Right ventricle myocardium superior (tissue), 1 donor: ENCODE results near the gene GSTO1. TPM values are rescaled to one million over a fixed set of nuclear protein-coding genes. Genes with fewer than 3 reads are reported as not detected.

ENCODE experiments used
- ATAC-seq: fragments of 200-7000 bp; cut with Tn5 transposase; one replicate; pipeline ENCODE4 v1.9.1; 2020; ENCODE audit warnings: mild to moderate bottlenecking; ENCODE audit not compliant: poor library complexity
- DNase-seq: peaks from one replicate; pipeline ENCODE4 v3.0.0-alpha.2; 2020
- intact Hi-C: fragments of 100-400 bp; cut with DNase I; formaldehyde crosslinking; loops from one replicate; pipeline ENCODE4 v1.11.2; 2022
- total RNA-seq: library from RNA; stranded (reverse); fragmentation: NEBNext Ultra II Directional; extraction: Animal tissue kit (Norgen Biotek cat#: 25700); gene quantifications from one replicate; pipeline ENCODE4 v1.2.1, GENCODE V29; 2021
- donor health status: DM: no; HTN: yes; CAD: no; lungs with severe emphysema.

Gene GSTO1
- total RNA-seq, 1 donor from 2014 or later = 173 TPM

GRCh38 chr10:104297697-104298660 lies 43.3 kb downstream of the GSTO1 start:
- DNase-seq (no peak), ATAC-seq (no peak)
- intact Hi-C loops = no loop called here

DNA sequence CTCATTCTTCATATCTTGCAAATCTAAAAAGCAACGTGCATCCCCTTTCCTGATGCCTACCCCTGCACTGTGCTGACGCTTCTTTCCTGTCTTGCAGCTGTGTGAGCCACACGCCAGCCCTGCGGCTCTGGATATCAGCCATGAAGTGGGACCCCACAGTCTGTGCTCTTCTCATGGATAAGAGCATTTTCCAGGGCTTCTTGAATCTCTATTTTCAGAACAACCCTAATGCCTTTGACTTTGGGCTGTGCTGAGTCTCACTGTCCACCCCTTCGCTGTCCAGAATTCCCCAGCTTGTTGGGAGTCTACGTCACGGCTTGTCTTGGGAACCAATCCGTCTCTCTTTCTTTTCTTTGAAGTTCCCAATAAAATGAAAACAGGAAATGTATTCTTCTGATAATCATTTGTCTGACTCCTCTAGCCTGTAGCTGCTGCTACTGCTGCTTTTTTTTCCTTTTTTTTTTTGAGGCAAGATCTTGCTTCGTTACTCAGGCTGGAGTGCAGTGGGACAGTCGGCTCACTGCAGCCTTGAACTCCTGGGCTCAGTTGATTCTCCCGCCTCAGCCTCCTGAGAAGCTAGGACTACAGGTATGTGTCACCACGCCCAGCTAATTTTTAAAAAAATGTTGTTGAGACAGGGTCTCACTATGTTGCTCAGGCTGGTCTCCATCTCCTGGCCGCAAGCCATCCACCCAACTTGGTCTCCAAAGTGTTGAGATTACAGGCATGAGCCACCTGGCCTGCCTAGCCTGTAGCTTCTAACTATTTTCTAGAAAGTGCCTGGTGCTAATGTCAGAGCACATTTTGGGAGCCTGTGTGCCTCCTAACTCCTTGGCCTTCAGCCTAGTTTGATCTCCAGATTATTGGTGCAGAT lies 44.6 kb downstream of the GSTO1 start:
- DNase-seq (no peak), ATAC-seq (no peak)
- intact Hi-C loops = no loop called here

DNA sequence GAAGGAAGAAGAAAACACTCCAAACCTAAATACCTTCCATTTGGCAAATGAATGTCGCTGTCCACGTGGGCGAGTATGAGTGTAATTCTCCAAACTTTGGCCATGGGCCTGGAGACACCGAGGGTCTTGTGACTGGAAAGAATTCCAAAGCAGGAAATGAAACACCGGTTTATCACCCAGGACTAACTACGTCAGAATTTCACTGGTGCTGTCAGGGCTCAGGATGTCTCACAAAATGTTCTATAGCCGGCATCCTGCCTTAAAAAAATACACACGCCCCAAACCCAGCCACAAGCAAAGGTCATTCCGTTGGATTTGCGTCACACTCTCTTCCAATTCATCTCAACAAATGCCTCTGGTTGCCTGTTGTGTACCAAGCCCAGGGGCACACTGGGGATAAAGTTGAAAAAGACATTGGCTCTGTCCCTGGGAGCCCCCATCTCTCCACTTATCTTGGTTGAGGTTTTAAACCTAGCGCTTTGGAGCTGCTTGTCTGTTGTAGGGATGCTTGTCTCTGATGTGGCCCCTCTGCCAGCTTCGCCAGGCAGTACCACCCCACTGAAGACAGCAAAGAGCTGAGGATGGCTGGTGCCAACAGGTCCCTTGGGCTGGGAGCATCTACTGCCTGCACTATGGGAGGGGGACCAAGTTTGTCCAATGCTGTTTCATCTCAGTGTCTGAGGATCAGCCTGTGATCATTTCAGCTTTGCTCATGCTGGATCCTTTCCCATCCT lies 45.5 kb downstream of the GSTO1 start:
- ATAC-seq = peak; percentile 45
- intact Hi-C loops = loop anchor here (5.0 kb wide), 1 partner anchor 37 kb away; the partner anchor contains the start of gene ITPRIP
- DNase-seq = no peak

- ATAC-seq = peak; percentile 79
- intact Hi-C loops = loop anchor here (5.0 kb wide), 1 partner anchor 36 kb away; the partner anchor contains the start of gene ITPRIP
Observed at GRCh38 chr10:104300736-104301292, 46.1 kb downstream of the GSTO1 start.

DNA sequence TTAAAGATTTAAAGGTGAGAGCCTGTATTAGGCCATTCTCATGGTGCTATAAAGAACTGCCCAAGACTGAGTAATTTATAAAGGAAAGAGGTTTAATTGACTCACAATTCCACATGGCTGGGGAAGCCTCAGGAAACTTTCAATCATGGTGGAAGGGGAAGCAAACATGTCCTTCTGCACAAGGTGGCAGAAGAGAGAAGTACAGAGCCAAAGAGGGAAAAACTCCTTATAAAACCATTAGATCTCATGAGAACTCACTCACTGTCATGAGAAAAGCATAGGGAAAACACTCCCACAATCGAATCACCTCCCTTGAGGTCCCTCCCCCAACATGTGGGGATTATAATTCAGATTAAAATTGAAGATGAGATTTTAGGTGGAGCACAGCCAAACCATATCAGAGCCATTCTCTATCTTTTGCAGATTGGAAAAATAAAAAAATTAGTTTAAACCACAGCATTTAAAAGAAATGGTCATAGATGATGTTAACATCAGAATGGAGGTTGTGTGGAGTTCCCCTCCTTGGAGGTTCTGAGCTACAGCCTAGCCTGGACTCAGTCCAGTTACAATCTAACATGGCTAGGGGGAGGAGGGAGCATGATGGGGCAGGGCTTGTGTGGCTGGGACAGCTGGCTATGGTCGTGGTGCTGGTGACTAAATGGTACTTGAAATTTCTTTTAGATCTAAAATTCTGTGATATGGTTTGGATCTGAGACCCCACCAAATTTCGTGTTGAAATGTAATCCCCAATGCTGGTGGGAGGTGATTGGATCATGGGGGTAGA lies 47.4 kb downstream of the GSTO1 start:
- no peak for ATAC-seq
- DNase-seq = no peak
- intact Hi-C loops = loop anchor here (5.0 kb wide), 1 partner anchor 35 kb away; the partner anchor contains the start of gene ITPRIP

More at GRCh38 chr10:104300736-104301292, 46.1 kb downstream of the GSTO1 start:
- peak; percentile 79 for DNase-seq

GRCh38 chr10:104303594-104304355 lies 49.1 kb downstream of the GSTO1 start:
- intact Hi-C loops = loop anchor here (5.0 kb wide), 1 partner anchor 34 kb away; the partner anchor contains the start of gene ITPRIP
- no peak for DNase-seq
- ATAC-seq = no peak

DNA sequence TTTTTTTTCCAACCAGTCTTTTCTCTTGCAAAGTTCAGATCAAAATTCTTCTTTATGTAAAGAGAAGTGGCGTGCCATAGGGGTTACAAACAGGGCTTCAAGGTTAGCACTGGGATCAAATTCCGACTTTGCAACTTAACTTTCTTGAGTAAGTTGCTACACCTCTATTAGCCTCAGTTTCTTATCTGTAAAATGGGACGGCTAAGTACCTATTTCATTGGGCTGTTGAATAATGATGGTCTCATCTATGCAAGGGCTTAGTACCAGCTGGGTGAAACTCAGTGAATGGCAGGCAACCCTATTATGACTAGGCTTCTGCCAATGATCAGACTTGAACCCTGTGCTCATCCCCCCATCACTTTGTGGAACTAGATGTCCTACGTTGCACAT lies 49.7 kb downstream of the GSTO1 start:
- DNase-seq = no peak
- ATAC-seq = no peak
- intact Hi-C loops = loop anchor here (5.0 kb wide), 1 partner anchor 33 kb away; the partner anchor contains the start of gene ITPRIP

DNA sequence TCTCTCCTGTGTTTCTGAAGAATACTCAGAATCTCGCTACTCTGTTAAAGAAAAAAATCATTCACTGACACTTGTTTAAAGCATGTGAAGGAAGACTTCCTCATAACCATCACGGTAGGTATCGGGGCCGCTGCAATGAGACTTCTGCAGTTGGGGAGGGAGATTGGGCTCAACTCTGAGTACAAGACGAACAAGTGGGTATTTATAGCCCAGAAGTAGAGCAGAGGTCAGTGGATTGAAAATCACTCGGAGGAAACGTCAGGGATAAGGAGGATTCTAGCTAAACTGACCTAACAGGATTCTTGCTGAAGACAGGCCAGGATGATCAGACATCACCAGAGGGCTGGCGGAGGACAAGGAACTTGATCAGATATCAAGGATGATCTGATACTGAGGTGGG lies 50.2 kb downstream of the GSTO1 start:
- peak; percentile 51 for ATAC-seq
- intact Hi-C loops = loop anchor here (5.0 kb wide), 1 partner anchor 32 kb away; the partner anchor contains the start of gene ITPRIP

DNA sequence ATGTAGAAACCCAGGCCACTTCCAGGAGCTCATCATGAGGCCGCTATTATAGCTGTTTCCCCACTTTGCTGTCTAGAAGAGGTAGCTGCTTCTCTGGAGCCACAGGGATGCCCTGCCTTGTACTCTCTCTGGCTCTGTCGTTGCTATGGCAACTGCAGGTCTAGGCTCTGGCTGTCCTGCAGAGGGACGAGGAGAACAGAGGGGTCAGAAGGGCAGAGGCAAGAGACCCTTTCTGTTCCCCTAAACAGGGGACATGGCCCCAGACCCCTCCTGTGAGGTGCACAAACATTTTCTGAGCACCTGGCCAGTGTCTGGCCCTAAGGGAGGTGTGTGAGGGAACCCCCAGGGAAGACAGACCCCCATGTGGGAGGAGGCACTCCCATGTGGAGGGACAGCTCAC lies 52.2 kb downstream of the GSTO1 start:
- DNase-seq (no peak), ATAC-seq (no peak)
- intact Hi-C loops = no loop called here

More for the DNA sequence above, 50.2 kb downstream of the GSTO1 start:
- no peak for DNase-seq

- intact Hi-C loops = no loop called here
- DNase-seq (no peak), ATAC-seq (no peak)
Observed at GRCh38 chr10:104307576-104308438, 53.1 kb downstream of the GSTO1 start.

DNA sequence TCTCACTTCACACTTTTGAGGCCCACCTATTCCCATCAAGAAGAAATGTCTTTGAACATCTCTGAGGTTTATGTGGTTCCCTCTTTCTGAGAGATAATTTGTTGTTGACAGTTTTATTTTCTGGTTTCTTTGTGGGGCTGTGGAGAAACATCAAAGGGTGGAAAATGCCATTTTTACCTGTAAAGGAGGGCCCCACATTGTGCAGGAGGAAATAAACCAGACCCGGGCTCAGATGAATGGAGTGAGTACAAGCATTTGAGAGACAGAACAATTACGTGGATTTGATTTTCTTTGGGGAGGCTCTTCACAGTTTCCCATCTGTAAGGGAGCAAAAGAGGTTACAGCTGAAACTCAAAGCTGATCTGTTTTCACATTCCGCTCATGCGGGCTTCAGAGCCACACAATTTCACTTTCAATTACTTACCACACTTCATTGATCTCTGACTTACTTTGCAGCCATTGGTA lies 53.8 kb downstream of the GSTO1 start:
- ATAC-seq (no peak), DNase-seq (no peak)
- intact Hi-C loops = no loop called here

- ATAC-seq (peak; percentile 86), DNase-seq (peak; percentile 84)
- intact Hi-C loops = no loop called here
Observed at GRCh38 chr10:104309980-104310978, 55.6 kb downstream of the GSTO1 start.

DNA sequence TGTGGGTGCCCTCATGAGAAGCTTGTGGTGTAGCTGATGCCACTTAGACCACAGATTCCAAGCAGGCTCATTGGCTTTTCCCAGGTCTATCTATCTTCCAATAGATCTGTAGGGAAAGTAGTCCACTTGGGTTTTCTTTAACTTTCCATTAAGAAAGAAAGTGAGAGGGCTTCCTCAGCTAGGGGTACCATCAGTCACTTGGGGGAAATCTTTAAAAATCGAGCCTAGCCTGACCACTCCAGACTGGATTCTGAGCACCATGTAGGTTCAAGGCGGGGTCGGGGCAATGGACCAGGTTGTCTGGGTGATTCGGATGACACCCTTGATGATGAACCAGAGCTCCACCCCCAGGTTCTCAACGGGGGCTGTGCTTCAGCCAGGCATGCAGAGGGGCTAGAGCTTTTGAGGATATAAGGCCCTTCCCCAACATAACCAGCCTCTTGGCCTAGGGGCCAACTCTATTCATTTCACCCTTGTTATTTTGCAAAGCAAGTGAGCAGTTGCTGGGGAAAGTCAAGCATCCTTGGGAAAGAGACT lies 56.6 kb downstream of the GSTO1 start:
- ATAC-seq = no peak
- intact Hi-C loops = no loop called here

More for the DNA sequence above, 56.6 kb downstream of the GSTO1 start:
- no peak for DNase-seq
